ACHN (cell line): ENCODE results near the gene BCL2.

Experiments
- DNase-seq: peaks from one replicate; pipeline ENCODE4 v3.0.0-alpha.2; 2015
- in situ Hi-C: cut with HindIII; loops from 2 replicates; pipeline ENCODE4 v1.10.0; 2017; ENCODE audit warnings: low sequenced_read_pairs, low pct_ligation_motif_present, low pct_unique_long_range_greater_than_20kb

Gene BCL2

GRCh38 chr18:63160172-63160995 lies 159.2 kb downstream of the BCL2 start:
- in situ Hi-C loops, result no loop called here
- DNase-seq, result no peak

- no peak for DNase-seq
- in situ Hi-C loops, result no loop called here
Measured at GRCh38 chr18:63159590-63159989, 160.0 kb downstream of the BCL2 start.

GRCh38 chr18:63158676-63159291 lies 160.8 kb downstream of the BCL2 start:
- in situ Hi-C loops, result no loop called here
- DNase-seq, result no peak

GRCh38 chr18:63158012-63158631 lies 161.4 kb downstream of the BCL2 start:
- in situ Hi-C loops, result no loop called here

GRCh38 chr18:63157293-63158011 lies 162.1 kb downstream of the BCL2 start:
- in situ Hi-C loops, result no loop called here
- DNase-seq, result no peak

More at GRCh38 chr18:63158012-63158631, 161.4 kb downstream of the BCL2 start:
- no peak for DNase-seq

- in situ Hi-C loops, result no loop called here
- DNase-seq, result no peak
Measured at GRCh38 chr18:63155910-63156773, 163.4 kb downstream of the BCL2 start.

GRCh38 chr18:63155169-63155852 lies 164.3 kb downstream of the BCL2 start:
- in situ Hi-C loops, result no loop called here
- peak; percentile 60 for DNase-seq

- in situ Hi-C loops, result no loop called here
- no peak for DNase-seq
Measured at GRCh38 chr18:63154350-63155152, 165.0 kb downstream of the BCL2 start.

- in situ Hi-C loops, result no loop called here
- DNase-seq, result no peak
Measured at GRCh38 chr18:63152791-63153190, 166.8 kb downstream of the BCL2 start.

GRCh38 chr18:63152096-63152495 lies 167.5 kb downstream of the BCL2 start:
- no peak for DNase-seq
- in situ Hi-C loops, result no loop called here

- in situ Hi-C loops, result no loop called here
- no peak for DNase-seq
Measured at GRCh38 chr18:63151539-63151938, 168.0 kb downstream of the BCL2 start.

GRCh38 chr18:63150942-63151421 lies 168.6 kb downstream of the BCL2 start:
- in situ Hi-C loops, result no loop called here

GRCh38 chr18:63150326-63150725 lies 169.2 kb downstream of the BCL2 start:
- no peak for DNase-seq
- in situ Hi-C loops, result no loop called here

More at GRCh38 chr18:63150942-63151421, 168.6 kb downstream of the BCL2 start:
- DNase-seq, result no peak

GRCh38 chr18:63149302-63149587 lies 170.3 kb downstream of the BCL2 start:
- no peak for DNase-seq
- in situ Hi-C loops, result loop anchor here (25.0 kb wide), 1 partner anchor 163 kb away; the partner anchor contains the start of gene BCL2

GRCh38 chr18:63148449-63149301 lies 170.9 kb downstream of the BCL2 start:
- no peak for DNase-seq
- in situ Hi-C loops, result loop anchor here (25.0 kb wide), 1 partner anchor 164 kb away; the partner anchor contains the start of gene BCL2

GRCh38 chr18:63147973-63148372 lies 171.6 kb downstream of the BCL2 start:
- in situ Hi-C loops, result loop anchor here (25.0 kb wide), 1 partner anchor 164 kb away; the partner anchor contains the start of gene BCL2
- no peak for DNase-seq
